ENCODE measurements around the gene CHI3L1. TPM values are rescaled to one million over a fixed set of nuclear protein-coding genes. Genes with fewer than 3 reads are reported as not detected.

Gene CHI3L1
- total RNA-seq, 1 donor from 2014 or later, result 0.20 TPM

- no peak for TF ChIP-seq EZH2 (IDR thresholded peaks at IDR 0.05; ENCODE audit: insufficient read depth, low read length)
- no peak for TF ChIP-seq CTCF (IDR thresholded peaks at IDR 0.05; ENCODE audit: insufficient read depth, low read depth, low read length)
- no peak overlapping the region for H3K9ac ChIP-seq (ENCODE audit: low read length)
- H2AFZ ChIP-seq (ENCODE audit: low read depth, low read length), result no peak overlapping the region
- no peaks in the 10 kb centered on the region for H3K9me3 Mint-ChIP-seq (ENCODE audit: unreplicated experiment)
- H3K27me3 Mint-ChIP-seq (ENCODE audit: low read depth, unreplicated experiment), result peaks cover 11% of the 10 kb centered on the region
- no peak overlapping the region for H3K4me3 Mint-ChIP-seq (ENCODE audit: unreplicated experiment)
- no peak overlapping the region for H3K4me2 ChIP-seq (ENCODE audit: low read length)
- no peaks in the 10 kb centered on the region for H3K79me2 ChIP-seq (ENCODE audit: insufficient read depth, low read length)
- no peaks in the 10 kb centered on the region for H3K27me3 ChIP-seq (ENCODE audit: insufficient read depth, low read length)
- H3K36me3 Mint-ChIP-seq (ENCODE audit: low read depth, unreplicated experiment), result no peaks in the 10 kb centered on the region
- H3K27ac ChIP-seq (ENCODE audit: low read depth, low read length), result no peak overlapping the region
- peaks cover 11% of the 10 kb centered on the region for H3K4me1 Mint-ChIP-seq (ENCODE audit: low read depth, unreplicated experiment)
- no peaks in the 10 kb centered on the region for H3K36me3 ChIP-seq (ENCODE audit: insufficient read depth, low read length)
- FAIRE-seq (no peak), DNase-seq (ENCODE audit: low read depth) (no peak)
- no peaks in the 10 kb centered on the region for H4K20me1 ChIP-seq (ENCODE audit: insufficient read depth, low read length)
- no peaks in the 10 kb centered on the region for H3K9me3 ChIP-seq (ENCODE audit: insufficient read depth, low read depth, low read length)
- no peak overlapping the region for H3K27ac Mint-ChIP-seq (ENCODE audit: unreplicated experiment)
- no peaks in the 10 kb centered on the region for H3K4me1 ChIP-seq (ENCODE audit: insufficient read depth, low read length)
- no peak overlapping the region for H3K4me3 ChIP-seq (ENCODE audit: insufficient read depth, low read depth, low read length)
Measured at GRCh38 chr1:203187304-203187685, 791 bp upstream of the CHI3L1 start.

DNA sequence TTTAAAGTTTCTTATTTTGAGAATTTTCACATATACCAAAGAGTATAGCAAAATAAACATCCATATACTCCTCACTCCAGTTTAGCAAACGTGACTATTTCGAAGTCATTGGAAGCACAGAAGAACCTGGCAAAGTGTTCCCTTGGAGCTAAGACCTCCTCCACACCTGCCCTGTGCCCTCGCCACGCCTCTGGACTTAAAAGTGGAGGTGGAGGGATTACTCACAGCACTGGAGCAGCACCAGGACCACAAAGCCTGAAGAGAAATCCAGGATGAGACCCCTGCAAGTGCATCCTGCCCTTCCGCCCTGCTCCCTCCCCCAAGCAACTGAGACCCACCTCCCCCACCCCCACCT, 436 bp downstream of the CHI3L1 start:
- Histone ChIP-seq H3K27me3 (ENCODE audit: insufficient read depth, low read length) (no peaks in the 10 kb centered on the region), H3K27ac (ENCODE audit: low read depth, low read length) (no peak overlapping the region), H3K4me2 (ENCODE audit: low read length) (no peak overlapping the region), H3K36me3 (ENCODE audit: insufficient read depth, low read length) (no peaks in the 10 kb centered on the region), H3K9ac (ENCODE audit: low read length) (no peak overlapping the region), H4K20me1 (ENCODE audit: insufficient read depth, low read length) (no peaks in the 10 kb centered on the region), H3K4me3 (ENCODE audit: insufficient read depth, low read depth, low read length) (no peak overlapping the region), H3K79me2 (ENCODE audit: insufficient read depth, low read length) (no peaks in the 10 kb centered on the region), H2AFZ (ENCODE audit: low read depth, low read length) (no peak overlapping the region), H3K9me3 (ENCODE audit: insufficient read depth, low read depth, low read length) (no peaks in the 10 kb centered on the region), H3K4me1 (ENCODE audit: insufficient read depth, low read length) (no peaks in the 10 kb centered on the region)
- Mint-ChIP-seq H3K36me3 (ENCODE audit: low read depth, unreplicated experiment) (no peaks in the 10 kb centered on the region), H3K4me3 (ENCODE audit: unreplicated experiment) (no peak overlapping the region), H3K27ac (ENCODE audit: unreplicated experiment) (no peak overlapping the region), H3K27me3 (ENCODE audit: low read depth, unreplicated experiment) (peaks cover 20% of the 10 kb centered on the region), H3K9me3 (ENCODE audit: unreplicated experiment) (no peaks in the 10 kb centered on the region), H3K4me1 (ENCODE audit: low read depth, unreplicated experiment) (peaks cover 11% of the 10 kb centered on the region)
- no peak for FAIRE-seq
- no peak for TF ChIP-seq CTCF (IDR thresholded peaks at IDR 0.05; ENCODE audit: insufficient read depth, low read depth, low read length)
- DNase-seq (ENCODE audit: low read depth), result no peak

DNA sequence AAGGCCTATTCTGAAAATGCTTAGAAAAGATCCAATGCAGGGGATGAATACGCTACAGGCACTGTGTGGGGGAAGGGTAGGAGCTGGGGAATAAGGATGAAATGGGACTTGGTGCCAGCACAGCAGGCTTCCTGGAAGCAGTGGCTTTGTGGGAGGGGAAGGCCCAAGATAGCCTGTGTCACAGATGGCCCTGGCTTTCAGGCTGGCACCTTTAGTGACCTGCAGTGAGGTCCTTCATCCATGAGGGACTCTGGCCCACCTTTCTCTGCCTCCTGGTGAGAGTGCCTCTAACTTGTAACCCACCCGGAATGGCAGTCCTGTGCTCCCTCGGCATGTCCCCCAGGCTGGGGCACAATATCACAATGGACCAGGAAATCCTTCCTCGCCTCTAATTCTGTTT, 919 bp downstream of the CHI3L1 start:
- no peak overlapping the region for H2AFZ ChIP-seq (ENCODE audit: low read depth, low read length)
- TF ChIP-seq EZH2 (IDR thresholded peaks at IDR 0.05; ENCODE audit: insufficient read depth, low read length) (no peak), CTCF (IDR thresholded peaks at IDR 0.05; ENCODE audit: insufficient read depth, low read depth, low read length) (no peak)
- no peak overlapping the region for H3K27ac ChIP-seq (ENCODE audit: low read depth, low read length)
- Mint-ChIP-seq H3K4me1 (ENCODE audit: low read depth, unreplicated experiment) (peaks cover 11% of the 10 kb centered on the region), H3K36me3 (ENCODE audit: low read depth, unreplicated experiment) (no peaks in the 10 kb centered on the region), H3K27ac (ENCODE audit: unreplicated experiment) (no peak overlapping the region), H3K9me3 (ENCODE audit: unreplicated experiment) (no peaks in the 10 kb centered on the region), H3K27me3 (ENCODE audit: low read depth, unreplicated experiment) (peaks cover 24% of the 10 kb centered on the region), H3K4me3 (ENCODE audit: unreplicated experiment) (no peak overlapping the region)
- no peaks in the 10 kb centered on the region for H4K20me1 ChIP-seq (ENCODE audit: insufficient read depth, low read length)
- no peak overlapping the region for H3K4me2 ChIP-seq (ENCODE audit: low read length)
- no peak for FAIRE-seq
- H3K9ac ChIP-seq (ENCODE audit: low read length), result no peak overlapping the region
- no peaks in the 10 kb centered on the region for H3K9me3 ChIP-seq (ENCODE audit: insufficient read depth, low read depth, low read length)
- H3K79me2 ChIP-seq (ENCODE audit: insufficient read depth, low read length), result no peaks in the 10 kb centered on the region
- H3K4me3 ChIP-seq (ENCODE audit: insufficient read depth, low read depth, low read length), result no peak overlapping the region
- H3K4me1 ChIP-seq (ENCODE audit: insufficient read depth, low read length), result no peaks in the 10 kb centered on the region
- no peaks in the 10 kb centered on the region for H3K36me3 ChIP-seq (ENCODE audit: insufficient read depth, low read length)
- H3K27me3 ChIP-seq (ENCODE audit: insufficient read depth, low read length), result no peaks in the 10 kb centered on the region
- DNase-seq (ENCODE audit: low read depth), result no peak
